Astrocyte (in vitro differentiated cells and primary cell): ENCODE measurements around the gene ZNF486. TPM values are rescaled to one million over a fixed set of nuclear protein-coding genes. Genes with fewer than 3 reads are reported as not detected.
A peak's percentile ranks its signal among the peaks of the same experiment; 100 is the strongest.
"Not testable (repeated sequence)": the region's sequence is repeated elsewhere in the genome, so short reads cannot be mapped to it uniquely, and the experiment has no call there.

Experiments used
- DNase-seq: peaks from one replicate; pipeline ENCODE4 v3.0.0-alpha.2; 2010; ENCODE audit warnings: low read depth
- FAIRE-seq: peaks from 2 replicates; lab custom pipeline; 2011; peaks lifted over from hg19 to GRCh38; lab: Jason Lieb, UNC
- H2AFZ ChIP-seq: 2 replicates; pipeline ENCODE4 v1.6.0; 2012; ENCODE audit warnings: low read depth, low read length, inconsistent platforms
- H3K27ac ChIP-seq: 2 replicates; pipeline ENCODE4 v1.5.1; 2011; ENCODE audit warnings: low read depth, low read length, inconsistent platforms
- H3K27me3 ChIP-seq: 2 replicates; pipeline ENCODE4 v1.6.0; 2011; ENCODE audit warnings: low read length, inconsistent platforms; ENCODE audit not compliant: insufficient read depth
- H3K36me3 ChIP-seq: 2 replicates; pipeline ENCODE4 v1.5.1; 2011; ENCODE audit warnings: low read length, inconsistent platforms; ENCODE audit not compliant: insufficient read depth
- H3K4me1 ChIP-seq: 2 replicates; pipeline ENCODE4 v1.5.1; 2011; ENCODE audit warnings: low read length, inconsistent platforms; ENCODE audit not compliant: insufficient read depth
- H3K4me2 ChIP-seq: 2 replicates; pipeline ENCODE4 v1.6.0; 2012; ENCODE audit warnings: low read length, inconsistent platforms
- H3K4me3 ChIP-seq: 2 replicates; pipeline ENCODE4 v1.5.1; 2011; ENCODE audit warnings: low read depth, mild to moderate bottlenecking, low read length, inconsistent platforms; ENCODE audit not compliant: insufficient read depth
- H3K79me2 ChIP-seq: 2 replicates; pipeline ENCODE4 v1.6.0; 2012; ENCODE audit warnings: mild to moderate bottlenecking, low read length, inconsistent platforms; ENCODE audit not compliant: insufficient read depth
- H3K9ac ChIP-seq: 2 replicates; pipeline ENCODE4 v1.6.0; 2012; ENCODE audit warnings: mild to moderate bottlenecking, low read length, inconsistent platforms
- H3K9me3 ChIP-seq: 2 replicates; pipeline ENCODE4 v1.5.1; 2012; ENCODE audit warnings: low read depth, mild to moderate bottlenecking, low read length, inconsistent platforms; ENCODE audit not compliant: insufficient read depth
- H4K20me1 ChIP-seq: 2 replicates; pipeline ENCODE4 v1.6.0; 2012; ENCODE audit warnings: low read length, inconsistent platforms; ENCODE audit not compliant: insufficient read depth
- H3K27ac Mint-ChIP-seq: one replicate; pipeline ENCODE4 v1.8.0; 2021; ENCODE audit warnings: mild to moderate bottlenecking, mixed read lengths; ENCODE audit not compliant: unreplicated experiment
- H3K27me3 Mint-ChIP-seq: one replicate; pipeline ENCODE4 v1.8.0; 2021; ENCODE audit warnings: low read depth, mixed read lengths; ENCODE audit not compliant: unreplicated experiment
- H3K36me3 Mint-ChIP-seq: one replicate; pipeline ENCODE4 v1.8.0; 2021; ENCODE audit warnings: low read depth, mixed read lengths; ENCODE audit not compliant: unreplicated experiment
- H3K4me1 Mint-ChIP-seq: one replicate; pipeline ENCODE4 v1.8.0; 2021; ENCODE audit warnings: low read depth, mixed read lengths; ENCODE audit not compliant: unreplicated experiment
- H3K4me3 Mint-ChIP-seq: one replicate; pipeline ENCODE4 v1.8.0; 2021; ENCODE audit warnings: mild to moderate bottlenecking, moderate library complexity, mixed read lengths; ENCODE audit not compliant: unreplicated experiment
- H3K9me3 Mint-ChIP-seq: one replicate; pipeline ENCODE4 v1.8.0; 2021; ENCODE audit warnings: mild to moderate bottlenecking, mixed read lengths; ENCODE audit not compliant: unreplicated experiment
- EZH2 ChIP-seq: IDR thresholded peaks from 2 replicates; pipeline ENCODE4 v1.6.1; 2012; ENCODE audit warnings: mild to moderate bottlenecking, low read length, inconsistent platforms; ENCODE audit not compliant: insufficient read depth
- total RNA-seq: library from RNA; stranded (reverse); gene quantifications from 2 replicates; pipeline ENCODE4 v1.2.1, GENCODE V29; 2021
- TF ChIP-seq, protein P1 (sequence below): IDR thresholded peaks from 2 replicates; pipeline ENCODE4 v1.5.1; 2011; ENCODE audit warnings: low read depth, mild to moderate bottlenecking, inconsistent platforms, low read length, moderate library complexity; ENCODE audit not compliant: insufficient read depth

Gene ZNF486
- total RNA-seq, 1 donor from 2014 or later: 7.0 TPM

DNA sequence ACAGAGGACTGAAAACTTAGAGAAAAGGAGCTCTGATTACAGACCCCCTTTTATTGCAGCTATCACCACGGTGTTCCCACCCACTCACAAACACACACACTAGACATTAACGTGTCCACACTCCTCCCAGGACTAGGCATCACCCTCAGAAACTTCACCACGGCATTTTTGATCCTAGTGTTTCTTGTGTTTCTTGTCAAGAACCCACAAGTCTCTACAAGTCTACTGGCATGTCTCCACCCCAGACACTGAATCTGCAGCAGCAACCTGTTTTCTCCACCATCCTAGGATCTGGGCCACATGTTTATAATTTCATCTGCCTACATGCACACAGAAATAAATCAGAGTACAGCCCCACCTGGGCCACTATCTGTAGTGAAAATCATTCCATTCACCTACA, 4.3 kb downstream of the ZNF486 start:
- Histone ChIP-seq H3K27me3 (no peaks in the 10 kb centered on the region), H3K4me2 (no peak overlapping the region), H3K4me3 (no peak overlapping the region), H3K36me3 (peaks cover 13% of the 10 kb centered on the region), H2AFZ (no peak overlapping the region), H3K9me3 (no peaks in the 10 kb centered on the region), H3K9ac (no peak overlapping the region), H3K27ac (no peak overlapping the region), H3K79me2 (peaks cover 47% of the 10 kb centered on the region), H4K20me1 (no peaks in the 10 kb centered on the region), H3K4me1 (no peaks in the 10 kb centered on the region)
- Mint-ChIP-seq H3K27ac (no peak overlapping the region), H3K9me3 (peaks cover 7% of the 10 kb centered on the region), H3K4me1 (no peaks in the 10 kb centered on the region), H3K27me3 (no peaks in the 10 kb centered on the region), H3K36me3 (peaks cover 19% of the 10 kb centered on the region), H3K4me3 (peak overlapping the region; percentile 24)
- DNase-seq: no peak
- TF ChIP-seq, protein P1, sequence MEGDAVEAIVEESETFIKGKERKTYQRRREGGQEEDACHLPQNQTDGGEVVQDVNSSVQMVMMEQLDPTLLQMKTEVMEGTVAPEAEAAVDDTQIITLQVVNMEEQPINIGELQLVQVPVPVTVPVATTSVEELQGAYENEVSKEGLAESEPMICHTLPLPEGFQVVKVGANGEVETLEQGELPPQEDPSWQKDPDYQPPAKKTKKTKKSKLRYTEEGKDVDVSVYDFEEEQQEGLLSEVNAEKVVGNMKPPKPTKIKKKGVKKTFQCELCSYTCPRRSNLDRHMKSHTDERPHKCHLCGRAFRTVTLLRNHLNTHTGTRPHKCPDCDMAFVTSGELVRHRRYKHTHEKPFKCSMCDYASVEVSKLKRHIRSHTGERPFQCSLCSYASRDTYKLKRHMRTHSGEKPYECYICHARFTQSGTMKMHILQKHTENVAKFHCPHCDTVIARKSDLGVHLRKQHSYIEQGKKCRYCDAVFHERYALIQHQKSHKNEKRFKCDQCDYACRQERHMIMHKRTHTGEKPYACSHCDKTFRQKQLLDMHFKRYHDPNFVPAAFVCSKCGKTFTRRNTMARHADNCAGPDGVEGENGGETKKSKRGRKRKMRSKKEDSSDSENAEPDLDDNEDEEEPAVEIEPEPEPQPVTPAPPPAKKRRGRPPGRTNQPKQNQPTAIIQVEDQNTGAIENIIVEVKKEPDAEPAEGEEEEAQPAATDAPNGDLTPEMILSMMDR: no peak
- TF ChIP-seq EZH2: no peak
- peak; percentile 13 for FAIRE-seq

DNA sequence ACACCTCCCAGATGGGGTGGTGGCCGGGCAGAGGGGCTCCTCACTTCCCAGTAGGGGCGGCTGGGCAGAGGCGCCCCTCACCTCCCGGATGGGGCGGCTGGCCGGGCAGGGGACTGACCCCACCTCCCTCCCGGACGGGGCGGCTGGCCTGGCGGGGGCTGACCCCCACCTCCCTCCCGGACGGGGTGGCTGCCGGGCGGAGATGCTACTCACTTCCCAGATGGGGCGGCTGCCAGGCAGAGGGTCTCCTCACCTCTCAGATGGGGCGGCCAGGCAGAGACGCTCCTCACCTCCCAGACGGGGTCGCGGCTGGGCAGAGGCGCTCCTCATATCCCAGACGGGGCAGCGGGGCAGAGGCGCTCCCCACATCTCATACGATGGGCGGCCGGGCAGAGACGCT, 8.8 kb downstream of the ZNF486 start:
- not testable (repeated sequence) for H3K4me3 ChIP-seq, H3K27ac ChIP-seq, H3K4me2 ChIP-seq, H3K9me3 ChIP-seq, FAIRE-seq, H3K4me3 Mint-ChIP-seq, H3K36me3 ChIP-seq, H2AFZ ChIP-seq, H3K27me3 Mint-ChIP-seq, H4K20me1 ChIP-seq, H3K4me1 ChIP-seq, DNase-seq, H3K27ac Mint-ChIP-seq, H3K4me1 Mint-ChIP-seq, H3K9ac ChIP-seq, H3K27me3 ChIP-seq
- peaks cover 21% of the 10 kb centered on the region for H3K9me3 Mint-ChIP-seq
- H3K79me2 ChIP-seq: peaks cover 35% of the 10 kb centered on the region
- peaks cover 30% of the 10 kb centered on the region for H3K36me3 Mint-ChIP-seq

DNA sequence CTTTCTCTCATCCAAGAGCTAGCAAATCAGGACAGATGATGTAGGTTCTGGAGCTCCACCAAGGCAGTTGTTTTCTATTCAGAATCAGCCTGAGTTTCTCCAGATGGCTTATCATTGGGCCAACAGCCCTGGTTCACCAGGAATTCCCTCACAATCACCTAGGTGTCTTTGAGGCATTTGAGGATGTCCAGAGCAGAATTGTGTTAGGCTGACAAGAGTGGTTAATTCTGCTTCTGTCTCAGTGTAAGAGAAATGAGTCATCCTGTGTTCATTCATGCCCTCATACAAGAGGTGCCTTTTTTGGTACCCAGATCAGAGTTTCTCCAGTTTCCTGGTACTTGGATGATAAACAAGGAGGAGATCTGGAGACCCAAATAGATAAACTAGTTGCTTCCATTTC, 12.9 kb downstream of the ZNF486 start:
- FAIRE-seq: peak; percentile 78
- not testable (repeated sequence) for H3K4me3 ChIP-seq, H3K4me1 Mint-ChIP-seq, H3K4me3 Mint-ChIP-seq, H3K9me3 ChIP-seq, H3K4me1 ChIP-seq, H3K27ac Mint-ChIP-seq, H3K9ac ChIP-seq, H3K79me2 ChIP-seq, H3K27me3 ChIP-seq, H3K27ac ChIP-seq, H4K20me1 ChIP-seq, H3K4me2 ChIP-seq, H2AFZ ChIP-seq, H3K36me3 ChIP-seq, H3K27me3 Mint-ChIP-seq
- DNase-seq: peak; percentile 1
- H3K9me3 Mint-ChIP-seq: peaks cover 14% of the 10 kb centered on the region
- H3K36me3 Mint-ChIP-seq: peaks cover 24% of the 10 kb centered on the region
